Calu3 (cell line): Measurements from ENCODE around the gene GPLD1. TPM values are rescaled to one million over a fixed set of nuclear protein-coding genes. Genes with fewer than 3 reads are reported as not detected.

Experiments
- Bru-seq: library from RNA; stranded (reverse); fragments of 400-500 nt; gene quantifications from one replicate; lab custom pipeline; 2021; lab: Mats Ljungman, UMichigan
- BruChase-seq, 2 experiments: library from RNA; stranded (reverse); fragments of 400-500 nt; gene quantifications; one replicate each; lab custom pipeline; 2021; lab: Mats Ljungman, UMichigan
- BruUV-seq: library from RNA; stranded (reverse); fragments of 400-500 nt; replicated peaks from 2 replicates; lab custom pipeline; 2021; lab: Mats Ljungman, UMichigan
- CTCF ChIA-PET: fragments of 300-600 bp; sonication (Branson Sonifier 250); formaldehyde crosslinking; loops from one replicate; lab custom pipeline; 2022; ENCODE audit warnings: antibody characterized with exemption; lab: Charles Lee
- DNase-seq: peaks from one replicate; pipeline ENCODE4 v3.0.0; 2022
- H3K27ac Mint-ChIP-seq: one replicate; pipeline ENCODE4 v1.8.0; 2022; ENCODE audit warnings: mixed read lengths; ENCODE audit not compliant: unreplicated experiment
- H3K27me3 Mint-ChIP-seq: one replicate; pipeline ENCODE4 v1.8.0; 2022; ENCODE audit warnings: mixed read lengths; ENCODE audit not compliant: unreplicated experiment
- H3K36me3 Mint-ChIP-seq: one replicate; pipeline ENCODE4 v1.8.0; 2022; ENCODE audit warnings: mild to moderate bottlenecking, moderate library complexity, mixed read lengths; ENCODE audit not compliant: insufficient read depth, unreplicated experiment
- H3K4me1 Mint-ChIP-seq: one replicate; pipeline ENCODE4 v1.8.0; 2022; ENCODE audit warnings: mild to moderate bottlenecking, low read depth, mixed read lengths; ENCODE audit not compliant: unreplicated experiment
- H3K4me3 Mint-ChIP-seq: one replicate; pipeline ENCODE4 v1.8.0; 2022; ENCODE audit warnings: mild to moderate bottlenecking, low read depth, moderate library complexity, mixed read lengths; ENCODE audit not compliant: unreplicated experiment
- H3K9me3 Mint-ChIP-seq: one replicate; pipeline ENCODE4 v1.8.0; 2022; ENCODE audit warnings: low read depth, mixed read lengths; ENCODE audit not compliant: unreplicated experiment
- CTCF ChIP-seq: fragments of 200-600 bp; IDR thresholded peaks from one replicate; pipeline ENCODE4 v1.8.0; 2022; ENCODE audit warnings: antibody characterized with exemption; ENCODE audit not compliant: unreplicated experiment
- intact Hi-C: fragments of 100-400 bp; cut with micrococcal nuclease; formaldehyde crosslinking; loops from one replicate; pipeline ENCODE4 v1.10.0; 2022; ENCODE audit not compliant: unreplicated experiment
- long read RNA-seq: library from polyadenylated mRNA; stranded (forward); transcript quantifications from one replicate; pipeline ENCODE4 v2.0.0, GENCODE V29; 2022
- total RNA-seq: library from RNA; stranded (reverse); gene quantifications from 2 replicates; pipeline ENCODE4 v1.2.3, GENCODE V29; 2022

Gene GPLD1
- 2.0 and 3.5 TPM in 2 replicates for total RNA-seq
- Bru-seq, nascent RNA = percentile 36 among the genes with signal in this experiment
- percentile 33 among the genes with signal in this experiment for BruChase-seq, experiment 1, labeled RNA remaining after a 6-hour chase
- BruChase-seq, experiment 2, labeled RNA remaining after a 2-hour chase = percentile 38 among the genes with signal in this experiment
- long read RNA-seq, partial matches to known transcripts = 0 of 2 reads
- long read RNA-seq, other reads (novel, unspliced or antisense) = 2 of 2 reads

- intact Hi-C loops = no loop called here
- no peak for DNase-seq
- CTCF ChIA-PET = no interaction called here
- H3K9me3 Mint-ChIP-seq = no peaks in the 10 kb centered on the region
- no peaks in the 10 kb centered on the region for H3K27me3 Mint-ChIP-seq
- no TSS peak for BruUV-seq
- no peak for TF ChIP-seq CTCF
- peaks cover 5% of the 10 kb centered on the region for H3K36me3 Mint-ChIP-seq
- H3K4me1 Mint-ChIP-seq = peaks cover 6% of the 10 kb centered on the region
- H3K27ac Mint-ChIP-seq = no peak within 1 kb of the TSS
- no peak within 1 kb of the TSS for H3K4me3 Mint-ChIP-seq
Observed at GRCh38 chr6:24489470-24489869, at the start of gene GPLD1. GPLD1 (minus strand) TSS chr6:24489578; CDS start chr6:24489511, 67 bp downstream.

GRCh38 chr6:24537771-24538385, 48.5 kb upstream of the GPLD1 start:
- Mint-ChIP-seq H3K4me1 (no peaks in the 10 kb centered on the region), H3K4me3 (no peak overlapping the region), H3K27ac (no peak overlapping the region), H3K36me3 (no peaks in the 10 kb centered on the region), H3K9me3 (no peaks in the 10 kb centered on the region), H3K27me3 (no peaks in the 10 kb centered on the region)
- no TSS peak for BruUV-seq
- CTCF ChIA-PET = interaction anchor here (0.6 kb wide), 1 partner anchor 54 kb away, joined by 3 read pairs; no protein-coding TSS in a partner anchor
- DNase-seq = no peak
- TF ChIP-seq CTCF = no peak
- intact Hi-C loops = no loop called here

- no TSS peak for BruUV-seq
- H3K27ac Mint-ChIP-seq = no peak overlapping the region
Observed at GRCh38 chr6:24537082-24537699, 47.8 kb upstream of the GPLD1 start.

GRCh38 chr6:24536466-24536865, 47.1 kb upstream of the GPLD1 start:
- CTCF ChIA-PET = no interaction called here
- BruUV-seq = no TSS peak
- no peaks in the 10 kb centered on the region for H3K27me3 Mint-ChIP-seq
- H3K9me3 Mint-ChIP-seq = no peaks in the 10 kb centered on the region
- DNase-seq = no peak
- no peak overlapping the region for H3K27ac Mint-ChIP-seq
- TF ChIP-seq CTCF = no peak
- no peaks in the 10 kb centered on the region for H3K36me3 Mint-ChIP-seq
- no peaks in the 10 kb centered on the region for H3K4me1 Mint-ChIP-seq
- no peak overlapping the region for H3K4me3 Mint-ChIP-seq
- intact Hi-C loops = no loop called here

More at GRCh38 chr6:24537082-24537699, 47.8 kb upstream of the GPLD1 start:
- no peak for TF ChIP-seq CTCF
- CTCF ChIA-PET = no interaction called here
- H3K9me3 Mint-ChIP-seq = no peaks in the 10 kb centered on the region
- no peaks in the 10 kb centered on the region for H3K36me3 Mint-ChIP-seq
- no peak overlapping the region for H3K4me3 Mint-ChIP-seq
- intact Hi-C loops = no loop called here
- H3K27me3 Mint-ChIP-seq = no peaks in the 10 kb centered on the region
- H3K4me1 Mint-ChIP-seq = no peaks in the 10 kb centered on the region
- DNase-seq = no peak
